HepG2 (cell line): ENCODE measurements around the gene TMEM258. TPM values are rescaled to one million over a fixed set of nuclear protein-coding genes. Genes with fewer than 3 reads are reported as not detected.
A peak's percentile ranks its signal among the peaks of the same experiment; 100 is the strongest.

Experiments used
- AGO2 ChIP-seq: fragments of 200-400 bp; formaldehyde crosslinking; optimal IDR thresholded peaks from 2 replicates; pipeline ENCODE3; 2017; ENCODE audit warnings: mild to moderate bottlenecking, low read depth, low read length, moderate library complexity
- ASH2L ChIP-seq: fragments of 300-600, 200-600 bp; sonication (generic); IDR thresholded peaks from 2 replicates; pipeline ENCODE4 v1.7.0; 2017; ENCODE audit warnings: low read depth, mild to moderate bottlenecking, moderate library complexity, mixed read lengths, low read length; ENCODE audit not compliant: insufficient read length
- KMT2A ChIP-seq: sonication (generic); formaldehyde crosslinking; IDR thresholded peaks from 2 replicates; pipeline ENCODE4 v1.4.0; 2020; ENCODE audit warnings: missing genetic modification reagents
- MED8 ChIP-seq: sonication (generic); formaldehyde crosslinking; IDR thresholded peaks from 2 replicates; pipeline ENCODE4 v1.8.1; 2023; ENCODE audit warnings: mild to moderate bottlenecking, missing genetic modification reagents; ENCODE audit not compliant: insufficient replicate concordance
- NR2F6 ChIP-seq, 2 experiments: IDR thresholded peaks; 2 replicates each; pipeline ENCODE4 v1.6.1; 2016; ENCODE audit warnings: antibody characterized with exemption in 1 of 2, mild to moderate bottlenecking in 1 of 2
- PHF21A ChIP-seq: sonication (generic); formaldehyde crosslinking; IDR thresholded peaks from 2 replicates; pipeline ENCODE4 v1.5.0; 2020; ENCODE audit warnings: mild to moderate bottlenecking, missing genetic modification reagents
- PHF8 ChIP-seq: sonication (generic); formaldehyde crosslinking; IDR thresholded peaks from 2 replicates; pipeline ENCODE4 v1.5.0; 2020; ENCODE audit warnings: missing genetic modification reagents
- SOX6 ChIP-seq, 2 experiments: fragments of 450-650 bp in 1 of 2; sonication (generic) in 1 of 2; formaldehyde crosslinking in 1 of 2; IDR thresholded peaks; 2 replicates each; pipeline versions ENCODE4 v1.4.0 to v1.6.1; 2017 to 2020; ENCODE audit warnings: antibody characterized with exemption in 1 of 2, mild to moderate bottlenecking in 1 of 2, missing genetic modification reagents in 1 of 2
- SPEN ChIP-seq: sonication (generic); formaldehyde crosslinking; IDR thresholded peaks from 2 replicates; pipeline ENCODE4 v1.5.1; 2020; ENCODE audit warnings: low read depth, mild to moderate bottlenecking, missing genetic modification reagents
- U2AF1 ChIP-seq: fragments of 200-400 bp; formaldehyde crosslinking; optimal IDR thresholded peaks from 2 replicates; pipeline ENCODE3; 2017; ENCODE audit warnings: mild to moderate bottlenecking, low read depth, low read length
- U2AF2 ChIP-seq: fragments of 200-400 bp; formaldehyde crosslinking; IDR thresholded peaks from 2 replicates; pipeline ENCODE4 v1.6.1; 2017; ENCODE audit warnings: low read depth, mild to moderate bottlenecking, low read length
- ZBTB3 ChIP-seq: sonication (generic); formaldehyde crosslinking; IDR thresholded peaks from 2 replicates; pipeline ENCODE4 v1.4.0; 2020; ENCODE audit warnings: low read depth, mild to moderate bottlenecking, moderate library complexity, missing genetic modification reagents, borderline replicate concordance
- ZNF230 ChIP-seq: sonication (generic); formaldehyde crosslinking; IDR thresholded peaks from 2 replicates; pipeline ENCODE4 v1.4.0; 2020; ENCODE audit warnings: mild to moderate bottlenecking, missing genetic modification reagents
- ZNF317 ChIP-seq: sonication (generic); formaldehyde crosslinking; IDR thresholded peaks from 2 replicates; pipeline ENCODE4 v1.5.0; 2020; ENCODE audit warnings: mild to moderate bottlenecking, missing genetic modification reagents
- ZNF558 ChIP-seq: sonication (generic); formaldehyde crosslinking; IDR thresholded peaks from 2 replicates; pipeline ENCODE4 v1.9.0; 2022; ENCODE audit warnings: mild to moderate bottlenecking, missing genetic modification reagents, borderline replicate concordance
- ZNF674 ChIP-seq: sonication (generic); formaldehyde crosslinking; IDR thresholded peaks from 2 replicates; pipeline ENCODE4 v1.5.0; 2020; ENCODE audit warnings: low read depth, mild to moderate bottlenecking, missing genetic modification reagents
- ZNF839 ChIP-seq: sonication (generic); formaldehyde crosslinking; IDR thresholded peaks from 2 replicates; pipeline ENCODE4 v1.4.0; 2020; ENCODE audit warnings: missing genetic modification reagents, mild to moderate bottlenecking, borderline replicate concordance
- polyA plus RNA-seq, 8 experiments: library from polyadenylated mRNA; depleted of rRNA in 3 of 8; stranded (reverse) in 7 of 8; unstranded in 1 of 8; fragments of >200 nt; fragmentation: Illumina TruSeq in 4 of 8; extraction: Trizol in 4 of 8; gene quantifications; 2 replicates each; pipeline versions ENCODE4 v1.2.1 to v1.2.3, GENCODE V29; 2011 to 2016; ENCODE audit warnings: low read depth in 4 of 8, missing spikeins in 1 of 8, mixed read lengths in 1 of 8; ENCODE audit not compliant: insufficient read depth in 1 of 8
- total RNA-seq, 5 experiments: library from RNA; depleted of rRNA; stranded (reverse); fragments of >200 nt; fragmentation: Illumina TruSeq; extraction: Trizol; gene quantifications; 2 replicates each; pipeline ENCODE4 v1.2.3, GENCODE V29; 2016; ENCODE audit warnings: low read depth in 1 of 5
- TF ChIP-seq, protein P1 (sequence below), 2 experiments: IDR thresholded peaks; 2 replicates each; pipeline ENCODE4 v1.6.1; 2011 to 2012; ENCODE audit warnings: low read length in 2 of 2, borderline replicate concordance in 1 of 2, low read depth in 1 of 2, mild to moderate bottlenecking in 1 of 2, moderate library complexity in 1 of 2
- TF ChIP-seq, protein P2 (sequence below): sonication (generic); formaldehyde crosslinking; IDR thresholded peaks from 2 replicates; pipeline ENCODE4; 2020; ENCODE audit warnings: missing genetic modification reagents, mild to moderate bottlenecking, borderline replicate concordance
- TF ChIP-seq, protein P3 (sequence below): IDR thresholded peaks from 2 replicates; pipeline ENCODE4 v1.6.1; 2016; ENCODE audit warnings: missing compliant biosample characterization, missing genetic modification reagents, borderline replicate concordance

Gene TMEM258
- total and polyA plus RNA-seq, 2 of the 13 experiments (the other 11 are each of a cell fraction or from before 2014, with no cell fraction given) = 175 to 424 TPM

- TF ChIP-seq, protein P1, sequence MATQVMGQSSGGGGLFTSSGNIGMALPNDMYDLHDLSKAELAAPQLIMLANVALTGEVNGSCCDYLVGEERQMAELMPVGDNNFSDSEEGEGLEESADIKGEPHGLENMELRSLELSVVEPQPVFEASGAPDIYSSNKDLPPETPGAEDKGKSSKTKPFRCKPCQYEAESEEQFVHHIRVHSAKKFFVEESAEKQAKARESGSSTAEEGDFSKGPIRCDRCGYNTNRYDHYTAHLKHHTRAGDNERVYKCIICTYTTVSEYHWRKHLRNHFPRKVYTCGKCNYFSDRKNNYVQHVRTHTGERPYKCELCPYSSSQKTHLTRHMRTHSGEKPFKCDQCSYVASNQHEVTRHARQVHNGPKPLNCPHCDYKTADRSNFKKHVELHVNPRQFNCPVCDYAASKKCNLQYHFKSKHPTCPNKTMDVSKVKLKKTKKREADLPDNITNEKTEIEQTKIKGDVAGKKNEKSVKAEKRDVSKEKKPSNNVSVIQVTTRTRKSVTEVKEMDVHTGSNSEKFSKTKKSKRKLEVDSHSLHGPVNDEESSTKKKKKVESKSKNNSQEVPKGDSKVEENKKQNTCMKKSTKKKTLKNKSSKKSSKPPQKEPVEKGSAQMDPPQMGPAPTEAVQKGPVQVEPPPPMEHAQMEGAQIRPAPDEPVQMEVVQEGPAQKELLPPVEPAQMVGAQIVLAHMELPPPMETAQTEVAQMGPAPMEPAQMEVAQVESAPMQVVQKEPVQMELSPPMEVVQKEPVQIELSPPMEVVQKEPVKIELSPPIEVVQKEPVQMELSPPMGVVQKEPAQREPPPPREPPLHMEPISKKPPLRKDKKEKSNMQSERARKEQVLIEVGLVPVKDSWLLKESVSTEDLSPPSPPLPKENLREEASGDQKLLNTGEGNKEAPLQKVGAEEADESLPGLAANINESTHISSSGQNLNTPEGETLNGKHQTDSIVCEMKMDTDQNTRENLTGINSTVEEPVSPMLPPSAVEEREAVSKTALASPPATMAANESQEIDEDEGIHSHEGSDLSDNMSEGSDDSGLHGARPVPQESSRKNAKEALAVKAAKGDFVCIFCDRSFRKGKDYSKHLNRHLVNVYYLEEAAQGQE (IDR thresholded peaks at IDR 0.05; ENCODE audit: borderline replicate concordance in 1 of 2, low read depth in 1 of 2, low read length in 2 of 2) = peak in 1 of 2 experiments; percentile 47; a peak in 2 of 4 replicates
- peak; percentile 71 for TF ChIP-seq MED8
- TF ChIP-seq U2AF1 = peak; percentile 35
- TF ChIP-seq, protein P2, sequence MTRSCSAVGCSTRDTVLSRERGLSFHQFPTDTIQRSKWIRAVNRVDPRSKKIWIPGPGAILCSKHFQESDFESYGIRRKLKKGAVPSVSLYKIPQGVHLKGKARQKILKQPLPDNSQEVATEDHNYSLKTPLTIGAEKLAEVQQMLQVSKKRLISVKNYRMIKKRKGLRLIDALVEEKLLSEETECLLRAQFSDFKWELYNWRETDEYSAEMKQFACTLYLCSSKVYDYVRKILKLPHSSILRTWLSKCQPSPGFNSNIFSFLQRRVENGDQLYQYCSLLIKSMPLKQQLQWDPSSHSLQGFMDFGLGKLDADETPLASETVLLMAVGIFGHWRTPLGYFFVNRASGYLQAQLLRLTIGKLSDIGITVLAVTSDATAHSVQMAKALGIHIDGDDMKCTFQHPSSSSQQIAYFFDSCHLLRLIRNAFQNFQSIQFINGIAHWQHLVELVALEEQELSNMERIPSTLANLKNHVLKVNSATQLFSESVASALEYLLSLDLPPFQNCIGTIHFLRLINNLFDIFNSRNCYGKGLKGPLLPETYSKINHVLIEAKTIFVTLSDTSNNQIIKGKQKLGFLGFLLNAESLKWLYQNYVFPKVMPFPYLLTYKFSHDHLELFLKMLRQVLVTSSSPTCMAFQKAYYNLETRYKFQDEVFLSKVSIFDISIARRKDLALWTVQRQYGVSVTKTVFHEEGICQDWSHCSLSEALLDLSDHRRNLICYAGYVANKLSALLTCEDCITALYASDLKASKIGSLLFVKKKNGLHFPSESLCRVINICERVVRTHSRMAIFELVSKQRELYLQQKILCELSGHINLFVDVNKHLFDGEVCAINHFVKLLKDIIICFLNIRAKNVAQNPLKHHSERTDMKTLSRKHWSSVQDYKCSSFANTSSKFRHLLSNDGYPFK (CRISPR knock-in tag) = peak; percentile 75; the same call in 1 of the 2 replicates
- peak; percentile 68 for TF ChIP-seq PHF8 (CRISPR knock-in tag)
- no peak for TF ChIP-seq ZNF674 (CRISPR knock-in tag)
- TF ChIP-seq SPEN (CRISPR knock-in tag) = no peak; the same call in 1 of the 2 replicates
- TF ChIP-seq PHF21A (CRISPR knock-in tag) = peak; percentile 93
- 0 out of 2 replicates have a peak, but pooled peaks have one; percentile 20 for TF ChIP-seq ZNF558 (CRISPR knock-in tag)
- TF ChIP-seq, protein P3, sequence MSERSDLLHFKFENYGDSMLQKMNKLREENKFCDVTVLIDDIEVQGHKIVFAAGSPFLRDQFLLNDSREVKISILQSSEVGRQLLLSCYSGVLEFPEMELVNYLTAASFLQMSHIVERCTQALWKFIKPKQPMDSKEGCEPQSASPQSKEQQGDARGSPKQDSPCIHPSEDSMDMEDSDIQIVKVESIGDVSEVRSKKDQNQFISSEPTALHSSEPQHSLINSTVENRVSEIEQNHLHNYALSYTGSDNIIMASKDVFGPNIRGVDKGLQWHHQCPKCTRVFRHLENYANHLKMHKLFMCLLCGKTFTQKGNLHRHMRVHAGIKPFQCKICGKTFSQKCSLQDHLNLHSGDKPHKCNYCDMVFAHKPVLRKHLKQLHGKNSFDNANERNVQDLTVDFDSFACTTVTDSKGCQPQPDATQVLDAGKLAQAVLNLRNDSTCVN (CRISPR knock-in tag) = no peak
- peak; percentile 78 for TF ChIP-seq ASH2L
- TF ChIP-seq ZBTB3 (CRISPR knock-in tag) = 0 out of 2 replicates have a peak, but pooled peaks have one; percentile 77
- TF ChIP-seq KMT2A (CRISPR knock-in tag) = peak; percentile 33; the same call in 1 of the 2 replicates
- peak; percentile 86 for TF ChIP-seq NR2F6 (IDR thresholded peaks at IDR 0.05)
- peak; percentile 92 for TF ChIP-seq NR2F6 (CRISPR knock-in tag; IDR thresholded peaks at IDR 0.05)
- peak; percentile 72 for TF ChIP-seq AGO2
- no peak for TF ChIP-seq ZNF839
- TF ChIP-seq U2AF2 = no peak
- no peak for TF ChIP-seq ZNF230 (CRISPR knock-in tag)
- peak; percentile 60; the same call in 1 of the 2 replicates for TF ChIP-seq ZNF317 (CRISPR knock-in tag)
- TF ChIP-seq SOX6 (IDR thresholded peaks at IDR 0.05) = no peak
- TF ChIP-seq SOX6 (CRISPR knock-in tag; IDR thresholded peaks at IDR 0.05) = peak; percentile 97
Observed at GRCh38 chr11:61769169-61769920, 23.1 kb downstream of the TMEM258 start (continued).
